Right lobe of liver (tissue), 6 donors: ENCODE measurements around the gene HOXD3. TPM values are rescaled to one million over a fixed set of nuclear protein-coding genes. Genes with fewer than 3 reads are reported as not detected.

Experiments
- ATAC-seq, 4 donors: fragments of 200-7000 bp; cut with Tn5 transposase; one replicate each; pipeline ENCODE4 v1.9.1; 2020; ENCODE audit warnings: mild to moderate bottlenecking in 4 of 4, moderate library complexity in 4 of 4
- DNase-seq, 3 donors: peaks; one replicate each; pipeline ENCODE4 v3.0.0-alpha.2; 2020
- H3K27ac ChIP-seq, 3 donors: fragments of 200-600 bp; one replicate each; pipeline ENCODE4 v1.8.0; 2022
- H3K27me3 ChIP-seq, 2 donors: fragments of 200-600 bp; one replicate each; pipeline ENCODE4 v1.8.0; 2022
- H3K36me3 ChIP-seq, 4 donors: fragments of 200-600 bp; sonication (generic) in 1 of 4; one replicate each; pipeline versions ENCODE4 v1.5.1 to v1.8.0; 2017 to 2022; ENCODE audit warnings: control low read depth in 1 of 4
- H3K4me1 ChIP-seq, 4 donors: fragments of 200-600 bp; sonication (generic) in 1 of 4; one replicate each; pipeline versions ENCODE4 v1.5.1 to v1.8.0; 2017 to 2022; ENCODE audit warnings: control low read depth in 1 of 4
- H3K4me3 ChIP-seq, 3 donors: fragments of 200-600 bp; one replicate each; pipeline ENCODE4 v1.8.0; 2022
- H3K9me3 ChIP-seq, 4 donors: fragments of 200-600 bp; sonication (generic) in 1 of 4; one replicate each; pipeline versions ENCODE4 v1.5.1 to v1.8.0; 2017 to 2022; ENCODE audit warnings: control low read depth in 1 of 4
- CTCF ChIP-seq, 4 donors: fragments of 200-600 bp in 3 of 4; fragments of 450-650 bp in 1 of 4; IDR thresholded peaks; one replicate each; pipeline versions ENCODE4 v1.5.1 to v1.8.0; 2016 to 2022; ENCODE audit warnings: antibody characterized with exemption in 4 of 4, mild to moderate bottlenecking in 2 of 4
- POLR2A ChIP-seq: fragments of 450-650 bp; IDR thresholded peaks from one replicate; pipeline ENCODE4 v1.6.1; 2017; ENCODE audit warnings: antibody characterized with exemption, mild to moderate bottlenecking
- WGBS: methylation state at CpG from one replicate; pipeline ENCODE4 v1.1.6; 2018; ENCODE audit warnings: low coverage, low lambda C conversion rate; ENCODE audit not compliant: insufficient coverage; ENCODE audit errors: missing lambda C conversion rate; 5-methylcytosine and 5-hydroxymethylcytosine counted together
- intact Hi-C, 2 donors: fragments of 100-400 bp; cut with DNase I; formaldehyde crosslinking; loops; one replicate each; pipeline versions ENCODE4 v1.11.2 to v1.14.1; 2022
- total RNA-seq, 6 experiments: library from RNA; depleted of rRNA in 2 of 6; stranded (reverse); fragments of >200 nt in 2 of 6; fragmentation: NEBNext Ultra II Directional in 3 of 6; extraction: Animal tissue kit (Norgen Biotek cat#: 25700) in 3 of 6; gene quantifications; one replicate each; pipeline versions ENCODE4 v1.1.0 to v1.2.4, GENCODE V29; 2016 to 2023
- donor health status: DM: no; HTN: yes; CAD: no.
- donor health status: DM: no; HTN: no; CAD: no.
- donor health status: DM: no; HTN: no; CAD: no.
- donor health status: DM: no; HTN: yes; CAD: no.
- donor health status: DM: no; HTN: yes; CAD: no.

Gene HOXD3
- total RNA-seq, 6 experiments from 2014 or later: not detected

GRCh38 chr2:176206136-176206535 lies 49.0 kb downstream of the HOXD3 start:
- intact Hi-C loops: no loop called here
- Histone ChIP-seq H3K4me1 (no peaks in the 10 kb centered on the region), H3K27ac (no peak overlapping the region), H3K27me3 (no peaks in the 10 kb centered on the region), H3K9me3 (no peaks in the 10 kb centered on the region), H3K36me3 (no peaks in the 10 kb centered on the region), H3K4me3 (no peak overlapping the region)
- DNase-seq (no peak), ATAC-seq (no peak)
- no peak for TF ChIP-seq CTCF (IDR thresholded peaks at IDR 0.05)
- TF ChIP-seq POLR2A: no peak
- WGBS: 76% methylated on average over 2 of the region's 2 CpGs

- ATAC-seq (no peak), DNase-seq (no peak)
- Histone ChIP-seq H3K9me3 (no peaks in the 10 kb centered on the region), H3K4me3 (no peak overlapping the region), H3K4me1 (no peaks in the 10 kb centered on the region), H3K27ac (no peak overlapping the region), H3K36me3 (no peaks in the 10 kb centered on the region), H3K27me3 (no peaks in the 10 kb centered on the region)
- WGBS: 52% methylated on average over 2 of the region's 2 CpGs
- TF ChIP-seq CTCF (IDR thresholded peaks at IDR 0.05) (no peak), POLR2A (no peak)
- intact Hi-C loops: no loop called here
These were observed 49.6 kb downstream of the HOXD3 start for GRCh38 chr2:176206682-176207081.

GRCh38 chr2:176211110-176211509 lies 54.0 kb downstream of the HOXD3 start:
- WGBS: 15% methylated on average over 1 of the region's 1 CpG
- Histone ChIP-seq H3K27ac (no peak overlapping the region), H3K27me3 (no peaks in the 10 kb centered on the region), H3K36me3 (no peaks in the 10 kb centered on the region), H3K4me3 (no peak overlapping the region), H3K4me1 (no peaks in the 10 kb centered on the region), H3K9me3 (no peaks in the 10 kb centered on the region)
- ATAC-seq (no peak), DNase-seq (no peak)
- TF ChIP-seq CTCF (IDR thresholded peaks at IDR 0.05) (no peak), POLR2A (no peak)
- intact Hi-C loops: no loop called here

- H3K4me3 ChIP-seq: no peak overlapping the region
- H3K36me3 ChIP-seq: no peaks in the 10 kb centered on the region
- no peaks in the 10 kb centered on the region for H3K9me3 ChIP-seq
- intact Hi-C loops: no loop called here
- no peak for DNase-seq
- no peak overlapping the region for H3K27ac ChIP-seq
- H3K4me1 ChIP-seq: no peaks in the 10 kb centered on the region
- ATAC-seq: no peak
- H3K27me3 ChIP-seq: no peaks in the 10 kb centered on the region
- no peak for TF ChIP-seq CTCF (IDR thresholded peaks at IDR 0.05)
- no peak for TF ChIP-seq POLR2A
These were observed 55.2 kb downstream of the HOXD3 start for GRCh38 chr2:176212276-176212675.

- DNase-seq (no peak), ATAC-seq (no peak)
- no peaks in the 10 kb centered on the region for H3K9me3 ChIP-seq
- intact Hi-C loops: no loop called here
- 47% methylated on average over 1 of the region's 1 CpG for WGBS
- no peak overlapping the region for H3K27ac ChIP-seq
- H3K36me3 ChIP-seq: no peaks in the 10 kb centered on the region
- H3K4me1 ChIP-seq: no peaks in the 10 kb centered on the region
- no peaks in the 10 kb centered on the region for H3K27me3 ChIP-seq
- TF ChIP-seq POLR2A (no peak), CTCF (IDR thresholded peaks at IDR 0.05) (no peak)
- H3K4me3 ChIP-seq: no peak overlapping the region
These were observed 56.3 kb downstream of the HOXD3 start for GRCh38 chr2:176213406-176213805.
